HFF-Myc (cell line): ENCODE measurements around the gene MTFR1L.
"Not testable (repeated sequence)": the region's sequence is repeated elsewhere in the genome, so short reads cannot be mapped to it uniquely, and the experiment has no call there.

Experiments used
- DNase-seq: peaks from one replicate; pipeline ENCODE4 v3.0.0-alpha.2; 2011; ENCODE audit warnings: low read depth; ENCODE audit errors: extremely low read depth
- H3K4me3 ChIP-seq: replicated peaks from 2 replicates; pipeline ENCODE4 v1.5.1; 2011; ENCODE audit warnings: low read depth, mild to moderate bottlenecking, control low read depth, low read length
- CTCF ChIP-seq: IDR thresholded peaks from 2 replicates; pipeline ENCODE4 v1.5.1; 2012; ENCODE audit warnings: mild to moderate bottlenecking, low read depth, low read length, control low read depth; ENCODE audit errors: missing control alignments

The MTFR1L gene

GRCh38 chr1:25829046-25829445 is 9.3 kb downstream of the MTFR1L start:
- H3K4me3 ChIP-seq, result no peak overlapping the region
- no peak for DNase-seq
- TF ChIP-seq CTCF, result no peak

GRCh38 chr1:25831569-25832196 is 11.9 kb downstream of the MTFR1L start:
- no peak overlapping the region for H3K4me3 ChIP-seq
- DNase-seq, result no peak
- TF ChIP-seq CTCF, result no peak

GRCh38 chr1:25832336-25833037 is 12.7 kb downstream of the MTFR1L start:
- no peak overlapping the region for H3K4me3 ChIP-seq
- DNase-seq, result no peak
- TF ChIP-seq CTCF, result no peak

GRCh38 chr1:25833158-25833557 is 13.4 kb downstream of the MTFR1L start:
- no peak for TF ChIP-seq CTCF
- no peak for DNase-seq
- no peak overlapping the region for H3K4me3 ChIP-seq

GRCh38 chr1:25834894-25835293 is 15.1 kb downstream of the MTFR1L start:
- no peak overlapping the region for H3K4me3 ChIP-seq
- no peak for TF ChIP-seq CTCF
- no peak for DNase-seq

GRCh38 chr1:25836695-25837094 is 16.9 kb downstream of the MTFR1L start:
- no peak for DNase-seq
- TF ChIP-seq CTCF, result no peak
- H3K4me3 ChIP-seq, result no peak overlapping the region

- TF ChIP-seq CTCF, result no peak
- no peak for DNase-seq
- no peak overlapping the region for H3K4me3 ChIP-seq
Measured at GRCh38 chr1:25837262-25837875, 17.6 kb downstream of the MTFR1L start.

GRCh38 chr1:25839808-25840207 is 20.1 kb downstream of the MTFR1L start:
- H3K4me3 ChIP-seq, DNase-seq: not testable (repeated sequence)
